Measurements from ENCODE around the gene NQO2. TPM values are rescaled to one million over a fixed set of nuclear protein-coding genes. Genes with fewer than 3 reads are reported as not detected.

Gene NQO2
- total RNA-seq, 5 donors from 2014 or later (not counting 1 experiment from before 2014, with no cell fraction given), result 9.1 to 54.6 (median 33.0) TPM

DNA sequence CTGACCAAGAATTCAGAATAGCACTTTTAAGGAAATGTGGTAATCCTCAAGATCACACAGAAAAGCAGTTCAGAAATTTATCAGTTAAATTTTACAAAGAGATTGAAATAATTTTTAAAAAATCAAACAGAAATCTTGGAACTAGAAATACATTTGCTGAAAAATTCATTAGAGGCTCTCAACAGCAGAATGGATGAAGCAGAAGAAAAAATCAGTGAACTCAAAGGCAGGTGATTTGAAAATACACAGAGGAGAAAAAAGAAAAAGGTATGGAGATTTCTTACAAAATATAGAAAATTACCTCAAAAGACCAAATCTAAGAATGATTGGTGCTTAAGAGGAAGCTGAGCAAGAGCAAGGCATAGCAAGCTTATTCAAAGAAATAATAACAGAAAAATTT is 11.5 kb downstream of the NQO2 start:
- no peaks in the 10 kb centered on the region for H3K27me3 Mint-ChIP-seq
- DNase-seq (no peak), ATAC-seq (replicated peaks in 1 of 4) (no peak)
- Histone ChIP-seq H3K4me1 (ENCODE audit: control insufficient read depth in 1 of 2, extremely low read depth in 1 of 2, insufficient read depth in 2 of 2, low read length in 2 of 2) (peaks cover 0 to 4% of the 10 kb centered on the region in 2 experiments), H3K9me3 (no peaks in the 10 kb centered on the region), H3K4me3 (ENCODE audit: control insufficient read depth in 1 of 2, extremely low read depth in 1 of 2, low read length in 1 of 2) (no peak overlapping the region), H3K27me3 (replicated peaks in 1 of 2; ENCODE audit: control insufficient read depth in 2 of 2, extremely low read depth in 1 of 2, insufficient read depth in 2 of 2, low read length in 1 of 2) (no peaks in the 10 kb centered on the region), H3K36me3 (ENCODE audit: control insufficient read depth in 2 of 2, extremely low read depth in 1 of 2, insufficient read depth in 1 of 2, low read length in 1 of 2) (peaks cover 7 to 42% of the 10 kb centered on the region in 2 donors), H3K27ac (ENCODE audit: low read length) (no peak overlapping the region)
- no peak overlapping the region for H3K27ac Mint-ChIP-seq
- POLR2A ChIA-PET, result interaction anchor here in 1 of 2 donors (0.5 kb wide), 1 partner anchor 28 kb away, joined by 6 read pairs; no protein-coding TSS in a partner anchor
- peaks cover 87% of the 10 kb centered on the region for H3K36me3 Mint-ChIP-seq
- H3K9me3 Mint-ChIP-seq, result peaks cover 0 to 24% (median 16%) of the 10 kb centered on the region in 3 donors
- no peak overlapping the region for H3K4me3 Mint-ChIP-seq
- CTCF ChIA-PET, result interaction anchor here (0.9 to 1.2 kb wide), 2 partner anchors 9 to 220 kb away, joined by 3 read pairs; no protein-coding TSS in a partner anchor
- peaks cover 0 to 7% (median 0%) of the 10 kb centered on the region in 3 donors for H3K4me1 Mint-ChIP-seq

- Mint-ChIP-seq H3K4me1 (peaks cover 0 to 7% (median 0%) of the 10 kb centered on the region in 3 donors), H3K4me3 (no peak overlapping the region), H3K9me3 (peaks cover 0 to 24% (median 16%) of the 10 kb centered on the region in 3 donors), H3K27me3 (no peaks in the 10 kb centered on the region), H3K36me3 (peaks cover 84% of the 10 kb centered on the region), H3K27ac (no peak overlapping the region)
- DNase-seq (no peak), ATAC-seq (replicated peaks in 1 of 4) (no peak)
- Histone ChIP-seq H3K4me1 (ENCODE audit: control insufficient read depth in 1 of 2, extremely low read depth in 1 of 2, insufficient read depth in 2 of 2, low read length in 2 of 2) (peaks cover 0 to 4% of the 10 kb centered on the region in 2 experiments), H3K27ac (ENCODE audit: low read length) (no peak overlapping the region), H3K4me3 (ENCODE audit: control insufficient read depth in 1 of 2, extremely low read depth in 1 of 2, low read length in 1 of 2) (no peak overlapping the region), H3K27me3 (replicated peaks in 1 of 2; ENCODE audit: control insufficient read depth in 2 of 2, extremely low read depth in 1 of 2, insufficient read depth in 2 of 2, low read length in 1 of 2) (no peaks in the 10 kb centered on the region), H3K36me3 (ENCODE audit: control insufficient read depth in 2 of 2, extremely low read depth in 1 of 2, insufficient read depth in 1 of 2, low read length in 1 of 2) (peaks cover 7 to 41% of the 10 kb centered on the region in 2 donors), H3K9me3 (no peaks in the 10 kb centered on the region)
- ChIA-PET POLR2A (interaction anchor here in 1 of 2 donors (0.5 kb wide), 1 partner anchor 28 kb away, joined by 6 read pairs; no protein-coding TSS in a partner anchor), CTCF (interaction anchor here in 1 of 2 donors (1.2 kb wide), 1 partner anchor 9 kb away, joined by 3 read pairs; no protein-coding TSS in a partner anchor)
Observed at GRCh38 chr6:3011592-3011991, 11.9 kb downstream of the NQO2 start.

DNA sequence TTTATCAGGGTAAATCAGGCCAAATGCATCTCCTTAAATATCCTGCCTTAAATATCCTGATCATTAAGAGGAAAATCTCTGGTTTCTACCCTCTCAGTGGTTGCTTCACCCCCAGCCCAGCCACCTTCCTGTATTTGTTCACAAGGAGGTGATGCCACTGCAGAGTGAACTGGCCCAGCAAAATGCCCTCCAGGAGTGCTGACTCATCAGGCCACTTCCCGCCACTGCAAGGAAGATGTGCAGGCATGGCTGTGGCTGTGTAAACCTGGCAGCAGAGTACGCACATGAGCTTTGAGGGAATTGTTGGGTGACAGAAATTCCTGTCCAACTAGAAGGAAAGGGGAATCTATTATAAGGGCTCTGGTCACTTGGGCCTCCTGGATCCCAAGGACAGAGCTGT is 13.8 kb downstream of the NQO2 start:
- H3K9me3 Mint-ChIP-seq, result peaks cover 0 to 24% (median 16%) of the 10 kb centered on the region in 3 donors
- POLR2A ChIA-PET, result no interaction called here
- Histone ChIP-seq H3K36me3 (ENCODE audit: control insufficient read depth in 2 of 2, extremely low read depth in 1 of 2, insufficient read depth in 1 of 2, low read length in 1 of 2) (peaks cover 9 to 41% of the 10 kb centered on the region in 2 donors), H3K4me3 (ENCODE audit: control insufficient read depth in 1 of 2, extremely low read depth in 1 of 2, low read length in 1 of 2) (no peak overlapping the region), H3K4me1 (ENCODE audit: control insufficient read depth in 1 of 2, extremely low read depth in 1 of 2, insufficient read depth in 2 of 2, low read length in 2 of 2) (peaks cover 0 to 4% of the 10 kb centered on the region in 2 experiments), H3K27ac (ENCODE audit: low read length) (no peak overlapping the region), H3K27me3 (replicated peaks in 1 of 2; ENCODE audit: control insufficient read depth in 2 of 2, extremely low read depth in 1 of 2, insufficient read depth in 2 of 2, low read length in 1 of 2) (no peaks in the 10 kb centered on the region), H3K9me3 (no peaks in the 10 kb centered on the region)
- CTCF ChIA-PET, result no interaction called here
- no peak overlapping the region for H3K27ac Mint-ChIP-seq
- ATAC-seq (replicated peaks in 1 of 4) (peak in 1 of 4 experiments; percentile 23), DNase-seq (peak in 1 of 35 experiments; percentile 33)
- no peaks in the 10 kb centered on the region for H3K27me3 Mint-ChIP-seq
- 50% methylated on average over 1 of the region's 2 CpGs for WGBS (ENCODE audit: insufficient coverage)
- peaks cover 0 to 5% (median 0%) of the 10 kb centered on the region in 3 donors for H3K4me1 Mint-ChIP-seq
- no peak overlapping the region for H3K4me3 Mint-ChIP-seq
- peaks cover 76% of the 10 kb centered on the region for H3K36me3 Mint-ChIP-seq

- no peak for DNase-seq
- H3K36me3 ChIP-seq (ENCODE audit: control insufficient read depth in 2 of 2, extremely low read depth in 1 of 2, insufficient read depth in 1 of 2, low read length in 1 of 2), result peaks cover 9 to 41% of the 10 kb centered on the region in 2 donors
- Mint-ChIP-seq H3K36me3 (peaks cover 70% of the 10 kb centered on the region), H3K4me1 (peaks cover 0 to 5% (median 0%) of the 10 kb centered on the region in 3 donors), H3K27me3 (no peaks in the 10 kb centered on the region), H3K4me3 (no peak overlapping the region), H3K27ac (no peak overlapping the region), H3K9me3 (peaks cover 0 to 24% (median 16%) of the 10 kb centered on the region in 3 donors)
- H3K27me3 ChIP-seq (replicated peaks in 1 of 2; ENCODE audit: control insufficient read depth in 2 of 2, extremely low read depth in 1 of 2, insufficient read depth in 2 of 2, low read length in 1 of 2), result no peaks in the 10 kb centered on the region
- no peak overlapping the region for H3K27ac ChIP-seq (ENCODE audit: low read length)
- peaks cover 0 to 4% of the 10 kb centered on the region in 2 experiments for H3K4me1 ChIP-seq (ENCODE audit: control insufficient read depth in 1 of 2, extremely low read depth in 1 of 2, insufficient read depth in 2 of 2, low read length in 2 of 2)
- no peak for ATAC-seq (replicated peaks in 1 of 4)
- POLR2A ChIA-PET, result no interaction called here
- WGBS (ENCODE audit: insufficient coverage), result 96% methylated on average over 16 of the region's 18 CpGs
- no peak overlapping the region for H3K4me3 ChIP-seq (ENCODE audit: control insufficient read depth in 1 of 2, extremely low read depth in 1 of 2, low read length in 1 of 2)
- H3K9me3 ChIP-seq, result no peaks in the 10 kb centered on the region
- CTCF ChIA-PET, result no interaction called here
Observed at GRCh38 chr6:3013901-3014674, 14.4 kb downstream of the NQO2 start.

- Mint-ChIP-seq H3K4me1 (peaks cover 0 to 5% (median 0%) of the 10 kb centered on the region in 3 donors), H3K36me3 (peaks cover 68% of the 10 kb centered on the region), H3K9me3 (peaks cover 0 to 24% (median 16%) of the 10 kb centered on the region in 3 donors), H3K4me3 (no peak overlapping the region), H3K27ac (no peak overlapping the region), H3K27me3 (no peaks in the 10 kb centered on the region)
- Histone ChIP-seq H3K27me3 (replicated peaks in 1 of 2; ENCODE audit: control insufficient read depth in 2 of 2, extremely low read depth in 1 of 2, insufficient read depth in 2 of 2, low read length in 1 of 2) (no peaks in the 10 kb centered on the region), H3K4me1 (ENCODE audit: control insufficient read depth in 1 of 2, extremely low read depth in 1 of 2, insufficient read depth in 2 of 2, low read length in 2 of 2) (peaks cover 0 to 4% of the 10 kb centered on the region in 2 experiments), H3K36me3 (ENCODE audit: control insufficient read depth in 2 of 2, extremely low read depth in 1 of 2, insufficient read depth in 1 of 2, low read length in 1 of 2) (peaks cover 12 to 45% of the 10 kb centered on the region in 2 donors), H3K4me3 (ENCODE audit: control insufficient read depth in 1 of 2, extremely low read depth in 1 of 2, low read length in 1 of 2) (no peak overlapping the region), H3K9me3 (no peaks in the 10 kb centered on the region), H3K27ac (ENCODE audit: low read length) (no peak overlapping the region)
- ATAC-seq (replicated peaks in 1 of 4) (no peak), DNase-seq (no peak)
- ChIA-PET POLR2A (no interaction called here), CTCF (interaction anchor here in 1 of 2 donors (0.6 kb wide), 1 partner anchor 13 kb away, joined by 3 read pairs; no protein-coding TSS in a partner anchor)
- 88% methylated on average over 1 of the region's 4 CpGs for WGBS (ENCODE audit: insufficient coverage)
Observed at GRCh38 chr6:3014675-3015066, 15.0 kb downstream of the NQO2 start.

DNA sequence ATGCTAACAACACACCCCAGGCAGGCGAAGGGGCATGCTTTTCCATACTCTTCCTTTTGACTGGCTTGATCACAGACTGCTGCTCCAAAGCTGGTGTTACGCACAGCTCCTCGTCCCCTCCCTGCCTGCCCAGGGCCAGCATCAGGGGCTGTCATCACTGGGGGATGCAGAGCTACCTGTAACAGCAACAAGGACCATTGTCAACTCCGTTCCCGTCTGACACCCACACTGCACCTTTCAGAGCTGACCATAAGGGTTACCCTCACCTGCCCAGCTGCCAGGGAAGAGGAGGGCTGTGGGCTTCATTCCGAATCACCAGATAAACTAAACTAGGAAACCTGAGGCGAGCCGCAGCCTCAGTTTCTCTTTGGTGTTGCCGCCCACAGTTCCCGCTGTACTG is 15.4 kb downstream of the NQO2 start:
- Histone ChIP-seq H3K27ac (ENCODE audit: low read length) (no peak overlapping the region), H3K36me3 (ENCODE audit: control insufficient read depth in 2 of 2, extremely low read depth in 1 of 2, insufficient read depth in 1 of 2, low read length in 1 of 2) (peaks cover 14 to 45% of the 10 kb centered on the region in 2 donors), H3K9me3 (no peaks in the 10 kb centered on the region), H3K4me1 (ENCODE audit: control insufficient read depth in 1 of 2, extremely low read depth in 1 of 2, insufficient read depth in 2 of 2, low read length in 2 of 2) (peaks cover 0 to 4% of the 10 kb centered on the region in 2 experiments), H3K4me3 (ENCODE audit: control insufficient read depth in 1 of 2, extremely low read depth in 1 of 2, low read length in 1 of 2) (no peak overlapping the region), H3K27me3 (replicated peaks in 1 of 2; ENCODE audit: control insufficient read depth in 2 of 2, extremely low read depth in 1 of 2, insufficient read depth in 2 of 2, low read length in 1 of 2) (no peaks in the 10 kb centered on the region)
- ATAC-seq (replicated peaks in 1 of 4), result no peak
- CTCF ChIA-PET, result interaction anchor here in 1 of 2 donors (0.6 kb wide), 1 partner anchor 14 kb away, joined by 3 read pairs; no protein-coding TSS in a partner anchor
- Mint-ChIP-seq H3K36me3 (peaks cover 68% of the 10 kb centered on the region), H3K9me3 (peaks cover 0 to 22% (median 16%) of the 10 kb centered on the region in 3 donors), H3K4me1 (peaks cover 0 to 5% (median 0%) of the 10 kb centered on the region in 3 donors), H3K4me3 (no peak overlapping the region), H3K27me3 (no peaks in the 10 kb centered on the region), H3K27ac (no peak overlapping the region)
- DNase-seq, result no peak
- WGBS (ENCODE audit: insufficient coverage), result 93% methylated on average over 5 of the region's 10 CpGs
- POLR2A ChIA-PET, result no interaction called here
